Fibroblast of the aortic adventitia (primary cell): ENCODE measurements around the gene SPG21. TPM values are rescaled to one million over a fixed set of nuclear protein-coding genes. Genes with fewer than 3 reads are reported as not detected.

Experiments
- DNase-seq: peaks from one replicate; pipeline ENCODE4 v3.0.0-alpha.2; 2010; ENCODE audit warnings: low read depth
- H3K4me3 ChIP-seq: 2 replicates; pipeline ENCODE4 v1.5.1; 2011; ENCODE audit warnings: low read depth, mild to moderate bottlenecking, control low read depth, low read length, moderate library complexity
- CTCF ChIP-seq: IDR thresholded peaks from 2 replicates; pipeline ENCODE4 v1.5.1; 2011; ENCODE audit warnings: mild to moderate bottlenecking, low read length, control low read depth, inconsistent platforms; ENCODE audit not compliant: insufficient read depth
- total RNA-seq: library from RNA; depleted of rRNA; stranded (reverse); fragments of >200 nt; gene quantifications from 2 replicates; pipeline ENCODE4 v1.2.3, GENCODE V29; 2012; ENCODE audit warnings: low replicate concordance

The SPG21 gene
- total RNA-seq, 1 donor = 104 TPM

- no peak overlapping the region for H3K4me3 ChIP-seq
- no peak for TF ChIP-seq CTCF
Observed at GRCh38 chr15:64947211-64947610, 42.5 kb downstream of the SPG21 start.

DNA sequence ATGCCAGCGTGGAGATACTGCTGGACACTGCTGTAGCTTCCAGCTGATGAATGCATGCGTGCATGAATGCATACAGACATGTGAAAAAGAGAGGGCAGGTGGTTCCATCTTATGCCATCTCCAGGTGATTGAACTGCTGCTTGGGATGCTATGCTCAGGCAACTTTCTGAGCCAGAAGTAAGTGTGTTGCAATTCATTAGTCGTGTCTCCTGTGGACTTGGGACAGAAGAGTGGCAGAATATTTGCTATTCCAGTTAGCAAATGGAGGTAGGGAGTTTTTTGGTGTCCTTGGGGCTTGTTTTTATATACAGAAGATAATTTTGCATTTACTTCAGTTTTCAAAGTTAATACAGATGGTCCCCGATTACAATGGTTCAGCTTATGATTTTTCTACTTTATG is 44.8 kb downstream of the SPG21 start:
- DNase-seq = no peak
- TF ChIP-seq CTCF = no peak
- no peak overlapping the region for H3K4me3 ChIP-seq

More at GRCh38 chr15:64947211-64947610, 42.5 kb downstream of the SPG21 start:
- no peak for DNase-seq

GRCh38 chr15:64943512-64944225 is 46.0 kb downstream of the SPG21 start:
- TF ChIP-seq CTCF = no peak
- no peak for DNase-seq
- H3K4me3 ChIP-seq = no peak overlapping the region

GRCh38 chr15:64942356-64942755 is 47.4 kb downstream of the SPG21 start:
- no peak for TF ChIP-seq CTCF
- no peak overlapping the region for H3K4me3 ChIP-seq
- no peak for DNase-seq

DNA sequence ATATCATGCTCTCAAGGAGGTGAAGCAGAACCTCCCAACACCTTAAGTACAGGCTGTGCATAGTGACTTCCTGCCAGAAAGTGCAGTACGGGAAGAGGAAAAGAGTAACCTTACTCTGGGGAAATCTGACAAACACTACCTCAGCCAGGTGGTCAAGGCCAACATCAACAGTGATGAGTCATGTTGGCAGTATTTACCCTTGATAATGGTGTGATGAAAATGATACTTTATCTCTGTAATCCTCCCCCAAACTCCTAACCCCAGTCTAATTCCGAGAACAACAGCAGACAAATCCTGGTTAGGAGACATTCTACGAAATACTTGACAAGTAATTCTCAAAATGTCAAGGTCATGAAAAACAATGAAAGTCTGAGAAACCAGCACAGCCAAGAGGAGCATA is 51.5 kb downstream of the SPG21 start:
- no peak for TF ChIP-seq CTCF
- H3K4me3 ChIP-seq = no peak overlapping the region
- DNase-seq = peak; percentile 80

DNA sequence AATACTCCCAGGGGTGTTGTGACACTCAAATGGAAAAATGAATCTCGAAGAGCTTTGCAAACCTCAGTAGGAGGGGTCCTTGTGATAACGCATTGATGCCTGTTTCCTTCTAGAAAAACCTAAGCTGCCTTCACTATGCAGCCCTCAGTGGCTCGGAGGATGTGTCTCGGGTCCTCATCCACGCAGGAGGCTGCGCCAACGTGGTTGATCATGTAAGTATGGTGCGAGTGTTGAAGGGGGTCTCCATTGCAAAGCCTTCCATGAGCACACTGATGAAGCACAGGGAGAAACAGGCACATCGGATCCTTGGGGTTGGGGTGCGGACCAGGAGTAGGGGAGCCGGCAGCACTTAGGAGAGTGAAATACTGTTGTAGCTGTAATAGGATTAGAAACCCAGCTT is 55.7 kb downstream of the SPG21 start:
- TF ChIP-seq CTCF = no peak

DNA sequence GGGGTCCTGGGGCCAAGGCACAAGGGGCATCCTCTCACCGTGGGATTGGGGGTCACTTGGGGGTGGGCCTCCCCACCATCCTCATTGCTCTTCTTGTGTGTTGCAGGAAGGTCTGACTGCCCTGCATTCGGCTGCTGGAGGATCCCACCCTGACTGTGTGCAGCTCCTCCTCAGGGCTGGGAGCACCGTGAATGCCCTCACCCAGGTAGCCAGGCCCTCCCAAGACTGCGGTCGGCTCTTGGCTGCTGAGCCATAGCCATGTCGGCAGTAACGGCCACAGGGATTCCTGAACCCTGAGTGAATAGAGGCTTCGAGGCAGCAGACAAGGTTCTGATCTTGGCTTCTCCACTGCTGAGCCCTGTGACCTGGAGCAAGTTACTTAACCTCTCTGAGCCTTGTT is 58.3 kb downstream of the SPG21 start:
- no peak for TF ChIP-seq CTCF
- H3K4me3 ChIP-seq = no peak overlapping the region
- no peak for DNase-seq

More for the DNA sequence above, 55.7 kb downstream of the SPG21 start:
- DNase-seq = no peak
- no peak overlapping the region for H3K4me3 ChIP-seq
